Measurements from ENCODE around the gene BICRA. TPM values are rescaled to one million over a fixed set of nuclear protein-coding genes. Genes with fewer than 3 reads are reported as not detected.

Gene BICRA
- total RNA-seq, 1 experiment from 2014 or later: 14.4 TPM

DNA sequence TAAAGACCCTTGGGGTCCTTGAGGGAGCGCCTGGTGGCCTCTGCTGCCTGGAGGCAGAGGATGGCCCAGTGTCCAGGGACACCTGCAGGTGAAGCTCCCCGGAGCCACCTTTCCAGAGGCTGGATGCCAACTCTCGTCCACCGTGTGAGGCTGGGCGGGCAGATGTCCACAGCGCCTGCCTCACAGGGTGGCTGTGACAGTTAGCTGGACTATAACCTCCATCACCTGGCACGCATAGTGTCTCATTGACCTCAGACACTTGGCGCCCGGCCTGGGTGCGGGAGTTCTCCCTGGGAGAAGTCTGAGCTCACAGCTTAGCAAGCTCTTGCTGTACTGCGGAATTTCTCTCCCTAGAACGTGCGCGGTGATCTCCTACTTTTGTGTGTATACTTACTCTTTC is 9.8 kb downstream of the BICRA start:
- Histone ChIP-seq H3K27ac (no peak overlapping the region), H3K4me1 (replicated peaks; ENCODE audit: insufficient read depth) (no peaks in the 10 kb centered on the region), H3K27me3 (ENCODE audit: insufficient read depth, low read depth) (no peaks in the 10 kb centered on the region), H2AFZ (no peak overlapping the region), H4K20me1 (ENCODE audit: insufficient read depth) (peaks cover 68% of the 10 kb centered on the region), H3K36me3 (ENCODE audit: low read depth) (no peaks in the 10 kb centered on the region; the same call in 1 of the 2 replicates), H3K9me3 (ENCODE audit: insufficient read depth, low read depth) (no peaks in the 10 kb centered on the region), H3K4me3 (no peak overlapping the region), H3K4me2 (no peak overlapping the region), H3F3A (ENCODE audit: insufficient read depth, low read depth) (0 out of 2 replicates have a peak, but pooled peaks cover under 1% of the 10 kb centered on the region), H3K9me2 (ENCODE audit: insufficient read depth) (no peaks in the 10 kb centered on the region), H3K79me2 (ENCODE audit: low read depth) (peaks cover 72% of the 10 kb centered on the region)
- BruUV-seq (replicated peaks): no TSS peak
- intact Hi-C loops (cut with micrococcal nuclease; ENCODE audit: unreplicated experiment): no loop called here
- TF ChIP-seq, protein P1, sequence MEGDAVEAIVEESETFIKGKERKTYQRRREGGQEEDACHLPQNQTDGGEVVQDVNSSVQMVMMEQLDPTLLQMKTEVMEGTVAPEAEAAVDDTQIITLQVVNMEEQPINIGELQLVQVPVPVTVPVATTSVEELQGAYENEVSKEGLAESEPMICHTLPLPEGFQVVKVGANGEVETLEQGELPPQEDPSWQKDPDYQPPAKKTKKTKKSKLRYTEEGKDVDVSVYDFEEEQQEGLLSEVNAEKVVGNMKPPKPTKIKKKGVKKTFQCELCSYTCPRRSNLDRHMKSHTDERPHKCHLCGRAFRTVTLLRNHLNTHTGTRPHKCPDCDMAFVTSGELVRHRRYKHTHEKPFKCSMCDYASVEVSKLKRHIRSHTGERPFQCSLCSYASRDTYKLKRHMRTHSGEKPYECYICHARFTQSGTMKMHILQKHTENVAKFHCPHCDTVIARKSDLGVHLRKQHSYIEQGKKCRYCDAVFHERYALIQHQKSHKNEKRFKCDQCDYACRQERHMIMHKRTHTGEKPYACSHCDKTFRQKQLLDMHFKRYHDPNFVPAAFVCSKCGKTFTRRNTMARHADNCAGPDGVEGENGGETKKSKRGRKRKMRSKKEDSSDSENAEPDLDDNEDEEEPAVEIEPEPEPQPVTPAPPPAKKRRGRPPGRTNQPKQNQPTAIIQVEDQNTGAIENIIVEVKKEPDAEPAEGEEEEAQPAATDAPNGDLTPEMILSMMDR (conservative IDR thresholded peaks at IDR 0.05): no peak
- TF ChIP-seq EZH2 (IDR thresholded peaks at IDR 0.05; ENCODE audit: low read depth): no peak
- POLR2A ChIA-PET (ENCODE audit: unreplicated experiment): no interaction called here
- DNase-seq: no peak
- CTCF ChIA-PET: no interaction called here

DNA sequence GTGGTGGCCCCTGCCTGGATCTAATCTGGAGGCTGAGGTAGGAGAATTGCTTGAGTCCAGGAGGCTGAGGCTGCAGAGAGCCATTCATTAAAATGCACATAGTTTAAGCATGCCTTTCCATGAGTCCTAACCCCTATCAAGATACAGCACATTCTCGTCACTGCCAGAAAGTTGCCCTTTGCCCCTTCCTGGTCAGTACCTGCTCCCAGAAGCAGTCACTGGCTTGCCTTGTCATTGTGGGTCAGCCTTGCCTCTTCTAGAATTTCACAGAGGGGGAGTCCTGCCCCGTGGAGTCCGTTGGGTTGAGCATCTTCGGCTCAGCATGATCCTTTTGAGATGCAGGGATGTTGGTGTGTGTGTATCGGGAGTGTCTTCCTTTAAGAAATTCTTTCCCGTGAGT is 10.8 kb downstream of the BICRA start:
- Histone ChIP-seq H3K27me3 (ENCODE audit: insufficient read depth, low read depth) (no peaks in the 10 kb centered on the region), H3K9me3 (ENCODE audit: insufficient read depth, low read depth) (no peaks in the 10 kb centered on the region), H3K9me2 (ENCODE audit: insufficient read depth) (no peaks in the 10 kb centered on the region), H2AFZ (no peak overlapping the region), H3K27ac (no peak overlapping the region), H4K20me1 (ENCODE audit: insufficient read depth) (peaks cover 68% of the 10 kb centered on the region), H3K36me3 (ENCODE audit: low read depth) (no peaks in the 10 kb centered on the region), H3K79me2 (ENCODE audit: low read depth) (peaks cover 69% of the 10 kb centered on the region), H3K4me1 (replicated peaks; ENCODE audit: insufficient read depth) (no peaks in the 10 kb centered on the region), H3K4me2 (no peak overlapping the region), H3K4me3 (no peak overlapping the region), H3F3A (ENCODE audit: insufficient read depth, low read depth) (no peaks in the 10 kb centered on the region)
- no peak for DNase-seq
- ChIA-PET CTCF (no interaction called here), POLR2A (ENCODE audit: unreplicated experiment) (interaction anchor here (0.6 kb wide), 1 partner anchor 16 kb away, joined by 23 read pairs; no protein-coding TSS in a partner anchor)
- intact Hi-C loops (cut with micrococcal nuclease; ENCODE audit: unreplicated experiment): no loop called here
- no TSS peak for BruUV-seq (replicated peaks)
- no peak for TF ChIP-seq EZH2 (IDR thresholded peaks at IDR 0.05; ENCODE audit: low read depth)
- TF ChIP-seq, protein P1 (conservative IDR thresholded peaks at IDR 0.05): no peak

DNA sequence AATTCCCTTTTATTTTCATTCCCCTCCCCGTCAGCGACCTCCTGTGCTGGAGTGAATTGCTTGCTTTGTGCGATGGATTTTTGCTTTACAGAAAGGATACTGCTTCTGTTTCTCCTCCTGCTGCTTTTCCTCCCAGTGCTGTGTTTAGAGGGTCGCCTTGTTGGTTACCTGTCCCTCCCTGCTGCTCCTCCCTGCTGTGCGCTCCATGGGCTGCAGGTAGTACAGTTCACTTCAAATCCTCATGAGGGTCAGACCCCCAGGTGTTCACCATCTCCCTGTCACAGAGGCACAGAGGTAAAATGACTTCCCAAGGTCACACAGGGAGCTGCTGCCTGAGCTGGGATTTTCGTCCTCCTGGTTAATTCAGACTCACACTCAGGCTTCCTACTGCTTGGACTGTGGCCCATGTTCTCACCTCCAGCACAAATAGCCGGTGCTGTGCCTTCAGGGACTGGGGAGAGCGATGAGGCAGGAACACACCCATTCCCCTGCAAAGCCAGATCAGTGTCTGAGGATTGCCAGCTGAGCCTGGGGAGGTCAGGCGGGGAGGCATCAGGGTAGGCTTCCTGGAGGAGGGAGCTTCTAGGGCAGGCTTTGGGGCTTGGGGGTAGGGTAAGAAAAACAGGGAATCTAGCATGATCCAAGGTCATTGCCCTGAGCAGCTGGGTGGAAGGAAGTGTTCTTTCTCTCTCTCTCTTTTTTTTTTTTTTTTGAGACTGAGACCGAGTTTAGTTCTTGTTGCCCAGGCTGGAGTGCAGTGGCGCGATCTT is 14.4 kb downstream of the BICRA start:
- POLR2A ChIA-PET (ENCODE audit: unreplicated experiment): no interaction called here
- no peak overlapping the region for H2AFZ ChIP-seq
- no peak overlapping the region for H3K4me2 ChIP-seq
- no peak for DNase-seq
- H3K27ac ChIP-seq: no peak overlapping the region
- peaks cover 12% of the 10 kb centered on the region; the same call in 1 of the 2 replicates for H3F3A ChIP-seq (ENCODE audit: insufficient read depth, low read depth)
- peaks cover 71% of the 10 kb centered on the region for H3K79me2 ChIP-seq (ENCODE audit: low read depth)
- TF ChIP-seq, protein P1 (conservative IDR thresholded peaks at IDR 0.05): no peak
- no peak for TF ChIP-seq EZH2 (IDR thresholded peaks at IDR 0.05; ENCODE audit: low read depth)
- no peaks in the 10 kb centered on the region for H3K9me3 ChIP-seq (ENCODE audit: insufficient read depth, low read depth)
- H3K4me3 ChIP-seq: no peak overlapping the region
- no TSS peak for BruUV-seq (replicated peaks)
- H3K27me3 ChIP-seq (ENCODE audit: insufficient read depth, low read depth): no peaks in the 10 kb centered on the region
- H3K4me1 ChIP-seq (replicated peaks; ENCODE audit: insufficient read depth): no peaks in the 10 kb centered on the region
- no peaks in the 10 kb centered on the region for H3K9me2 ChIP-seq (ENCODE audit: insufficient read depth)
- CTCF ChIA-PET: interaction anchor here (0.6 kb wide), 1 partner anchor 15 kb away, joined by 4 read pairs; no protein-coding TSS in a partner anchor
- intact Hi-C loops (cut with micrococcal nuclease; ENCODE audit: unreplicated experiment): no loop called here
- H3K36me3 ChIP-seq (ENCODE audit: low read depth): no peaks in the 10 kb centered on the region
- H4K20me1 ChIP-seq (ENCODE audit: insufficient read depth): peaks cover 63% of the 10 kb centered on the region
